ENCODE data around the gene MYO9B. TPM values are rescaled to one million over a fixed set of nuclear protein-coding genes. Genes with fewer than 3 reads are reported as not detected.

The MYO9B gene
- total and polyA plus RNA-seq, 11 donors, result 24.2 to 89.4 (median 31.3) TPM

GRCh38 chr19:17162580-17162979 is 87.0 kb downstream of the MYO9B start:
- no peaks in the 10 kb centered on the region for H3K27me3 ChIP-seq
- intact Hi-C loops (cut with DNase I), result no loop called here
- WGBS, 4 donors, result 88 to 98% (median 96%) methylated on average over 6 of the region's 6 CpGs
- peaks cover 0 to 100% (median 85%) of the 10 kb centered on the region in 9 donors for H3K36me3 ChIP-seq
- TF ChIP-seq CTCF (IDR thresholded peaks at IDR 0.05) (no peak), POLR2A (IDR thresholded peaks at IDR 0.05) (no peak)
- H3K27ac ChIP-seq, result no peak overlapping the region
- DNase-seq (no peak), ATAC-seq (no peak)
- H3K9me3 ChIP-seq, result peaks cover 0 to 7% (median 0%) of the 10 kb centered on the region in 12 donors
- H3K4me3 ChIP-seq, result no peak overlapping the region
- H3K4me1 ChIP-seq, result no peaks in the 10 kb centered on the region

- ATAC-seq (no peak), DNase-seq (no peak)
- TF ChIP-seq POLR2A (IDR thresholded peaks at IDR 0.05), result no peak
- TF ChIP-seq CTCF (IDR thresholded peaks at IDR 0.05), result no peak
- Histone ChIP-seq H3K4me3 (no peak overlapping the region), H3K4me1 (no peaks in the 10 kb centered on the region), H3K27me3 (no peaks in the 10 kb centered on the region), H3K9me3 (peaks cover 0 to 7% (median 0%) of the 10 kb centered on the region in 12 donors), H3K36me3 (peaks cover 0 to 100% (median 87%) of the 10 kb centered on the region in 9 donors), H3K27ac (peak overlapping the region in 1 of 12 donors; percentile 5)
- intact Hi-C loops (cut with DNase I), result no loop called here
- WGBS, 4 donors, result 97 to 99% (median 99%) methylated on average over 4 of the region's 4 CpGs
These were observed 88.1 kb downstream of the MYO9B start for GRCh38 chr19:17163652-17164051.

- ATAC-seq, result peak in 1 of 4 donors; percentile 71
- TF ChIP-seq POLR2A (IDR thresholded peaks at IDR 0.05), result no peak
- no peak for TF ChIP-seq CTCF (IDR thresholded peaks at IDR 0.05)
- WGBS, 4 donors, result 58 to 79% (median 71%) methylated on average over 7 of the region's 7 CpGs
- intact Hi-C loops (cut with DNase I), result no loop called here
- no peaks in the 10 kb centered on the region for H3K27me3 ChIP-seq
- H3K9me3 ChIP-seq, result peaks cover 0 to 7% (median 0%) of the 10 kb centered on the region in 12 donors
- no peak for DNase-seq
- H3K4me1 ChIP-seq, result no peaks in the 10 kb centered on the region
- no peak overlapping the region for H3K4me3 ChIP-seq
- H3K27ac ChIP-seq, result peak overlapping the region in 5 of 12 donors; percentile 5 to 69 (median 18)
- peaks cover 0 to 100% (median 90%) of the 10 kb centered on the region in 9 donors for H3K36me3 ChIP-seq
These were observed 89.1 kb downstream of the MYO9B start for GRCh38 chr19:17164639-17165038.

GRCh38 chr19:17165715-17166114 is 90.1 kb downstream of the MYO9B start:
- intact Hi-C loops (cut with DNase I), result no loop called here
- TF ChIP-seq CTCF (IDR thresholded peaks at IDR 0.05) (no peak), POLR2A (IDR thresholded peaks at IDR 0.05) (no peak)
- 94 to 98% (median 96%) methylated on average over 5 of the region's 5 CpGs for WGBS, 4 donors

More at GRCh38 chr19:17165715-17166114, 90.1 kb downstream of the MYO9B start:
- Histone ChIP-seq H3K4me3 (no peak overlapping the region), H3K27ac (no peak overlapping the region), H3K27me3 (no peaks in the 10 kb centered on the region), H3K36me3 (peaks cover 0 to 100% (median 96%) of the 10 kb centered on the region in 9 donors), H3K9me3 (peaks cover 0 to 7% (median 0%) of the 10 kb centered on the region in 12 donors), H3K4me1 (no peaks in the 10 kb centered on the region)
- DNase-seq, result no peak
- ATAC-seq, result no peak

Measured in heart left ventricle (tissue), 16 donors.